ENCODE data around the gene LYST. TPM values are rescaled to one million over a fixed set of nuclear protein-coding genes. Genes with fewer than 3 reads are reported as not detected.
"Not testable (repeated sequence)": the region's sequence is repeated elsewhere in the genome, so short reads cannot be mapped to it uniquely, and the experiment has no call there.

Gene LYST
- total and polyA plus RNA-seq, 4 experiments from 2014 or later: 4.2 to 35.2 (median 21.0) TPM

- Histone ChIP-seq H3K4me1 (ENCODE audit: insufficient read depth, low read length) (peaks cover 22% of the 10 kb centered on the region), H3K9me3 (ENCODE audit: control insufficient read depth in 1 of 2, low read length in 2 of 2) (no peaks in the 10 kb centered on the region), H3K27me3 (ENCODE audit: insufficient read depth, low read length) (no peaks in the 10 kb centered on the region), H3K27ac (ENCODE audit: low read depth, low read length) (no peak overlapping the region), H3K4me3 (ENCODE audit: low read length in 2 of 2) (no peak overlapping the region), H3K36me3 (ENCODE audit: insufficient read depth, low read length) (no peaks in the 10 kb centered on the region)
- CTCF ChIA-PET (ENCODE audit: partially characterized antibody): interaction anchor here (2.9 kb wide), 1 partner anchor 13 kb away, joined by 10 read pairs; no protein-coding TSS in a partner anchor
- no peaks in the 10 kb centered on the region for H3K27me3 Mint-ChIP-seq
- peaks cover 41 to 63% (median 49%) of the 10 kb centered on the region in 4 donors for H3K4me1 Mint-ChIP-seq
- H3K27ac Mint-ChIP-seq: no peak overlapping the region
- no peak overlapping the region for H3K4me3 Mint-ChIP-seq
- POLR2A ChIA-PET (ENCODE audit: partially characterized antibody): no interaction called here
- peaks cover 0 to 5% (median under 1%) of the 10 kb centered on the region in 8 donors for H3K9me3 Mint-ChIP-seq
- DNase-seq: no peak
- intact Hi-C loops (cut with micrococcal nuclease): no loop called here
- no peaks in the 10 kb centered on the region for H3K36me3 Mint-ChIP-seq
These were observed 14.8 kb downstream of the LYST start for GRCh38 chr1:235851939-235852338.

GRCh38 chr1:235848251-235848650 is 18.5 kb downstream of the LYST start:
- H3K4me1 ChIP-seq (ENCODE audit: insufficient read depth, low read length): peaks cover 22% of the 10 kb centered on the region
- H3K36me3 Mint-ChIP-seq; H3K9me3 ChIP-seq (ENCODE audit: control insufficient read depth in 1 of 2, low read length in 2 of 2); H3K27me3 ChIP-seq (ENCODE audit: insufficient read depth, low read length); H3K9me3 Mint-ChIP-seq; H3K36me3 ChIP-seq (ENCODE audit: insufficient read depth, low read length); H3K4me3 ChIP-seq (ENCODE audit: low read length in 2 of 2); H3K27ac ChIP-seq (ENCODE audit: low read depth, low read length); intact Hi-C loops (cut with micrococcal nuclease); H3K27me3 Mint-ChIP-seq: not testable (repeated sequence)
- ChIA-PET POLR2A (ENCODE audit: partially characterized antibody) (interaction anchor here (1.0 to 2.9 kb wide), 2 partner anchors 18 to 123 kb away, joined by 3 to 16 read pairs; partner anchors contain the start of gene LYST), CTCF (ENCODE audit: partially characterized antibody) (interaction anchor here (1.2 to 2.3 kb wide), 2 partner anchors 18 to 124 kb away, joined by 3 to 7 read pairs; partner anchors contain the start of gene LYST)
- H3K4me1 Mint-ChIP-seq: peaks cover 47 to 63% (median 51%) of the 10 kb centered on the region in 4 donors
- DNase-seq: peak in 4 of 5 donors; percentile 29 to 50 (median 42)
- H3K27ac Mint-ChIP-seq: peak overlapping the region; percentile 37 to 74 (median 53)
- peak overlapping the region; percentile 49 to 76 (median 66) for H3K4me3 Mint-ChIP-seq

GRCh38 chr1:235845656-235846107 is 21.0 kb downstream of the LYST start:
- H3K4me3 ChIP-seq (ENCODE audit: low read length in 2 of 2); DNase-seq; H3K9me3 ChIP-seq (ENCODE audit: control insufficient read depth in 1 of 2, low read length in 2 of 2); H3K27me3 ChIP-seq (ENCODE audit: insufficient read depth, low read length); H3K36me3 ChIP-seq (ENCODE audit: insufficient read depth, low read length); H3K27me3 Mint-ChIP-seq; H3K27ac ChIP-seq (ENCODE audit: low read depth, low read length); H3K9me3 Mint-ChIP-seq; intact Hi-C loops (cut with micrococcal nuclease); H3K36me3 Mint-ChIP-seq: not testable (repeated sequence)
- POLR2A ChIA-PET (ENCODE audit: partially characterized antibody): interaction anchor here (1.2 kb wide), 1 partner anchor 21 kb away, joined by 4 read pairs; the partner anchor contains the start of gene LYST
- peaks cover 22% of the 10 kb centered on the region for H3K4me1 ChIP-seq (ENCODE audit: insufficient read depth, low read length)
- Mint-ChIP-seq H3K4me1 (peaks cover 49 to 68% (median 54%) of the 10 kb centered on the region in 4 donors), H3K4me3 (peak overlapping the region in 1 of 8 donors; percentile 24), H3K27ac (peak overlapping the region in 2 of 7 donors; percentile 19 to 52)
- CTCF ChIA-PET (ENCODE audit: partially characterized antibody): interaction anchor here (1.5 to 3.1 kb wide), 4 partner anchors 9 to 126 kb away, joined by 3 to 14 read pairs (median 6); no protein-coding TSS in a partner anchor

- POLR2A ChIA-PET (ENCODE audit: partially characterized antibody): interaction anchor here (1.2 kb wide), 1 partner anchor 22 kb away, joined by 4 read pairs; the partner anchor contains the start of gene LYST
- Mint-ChIP-seq H3K27me3 (no peaks in the 10 kb centered on the region), H3K36me3 (peaks cover 0 to 2% of the 10 kb centered on the region in 2 donors), H3K4me1 (peaks cover 44 to 66% (median 51%) of the 10 kb centered on the region in 4 donors), H3K4me3 (no peak overlapping the region), H3K27ac (no peak overlapping the region), H3K9me3 (peaks cover 0 to 7% (median under 1%) of the 10 kb centered on the region in 8 donors)
- no peak overlapping the region for H3K27ac ChIP-seq (ENCODE audit: low read depth, low read length)
- H3K4me1 ChIP-seq (ENCODE audit: insufficient read depth, low read length): peaks cover 22% of the 10 kb centered on the region
- intact Hi-C loops (cut with micrococcal nuclease): no loop called here
- H3K4me3 ChIP-seq (ENCODE audit: low read length in 2 of 2): no peak overlapping the region
- no peak for DNase-seq
- no peaks in the 10 kb centered on the region for H3K9me3 ChIP-seq (ENCODE audit: control insufficient read depth in 1 of 2, low read length in 2 of 2)
- no peaks in the 10 kb centered on the region for H3K36me3 ChIP-seq (ENCODE audit: insufficient read depth, low read length)
- CTCF ChIA-PET (ENCODE audit: partially characterized antibody): interaction anchor here (1.5 to 3.1 kb wide), 3 partner anchors 10 to 127 kb away, joined by 3 to 14 read pairs (median 8); no protein-coding TSS in a partner anchor
- H3K27me3 ChIP-seq (ENCODE audit: insufficient read depth, low read length): no peaks in the 10 kb centered on the region
These were observed 21.9 kb downstream of the LYST start for GRCh38 chr1:235844776-235845175.

GRCh38 chr1:235843461-235843961 is 23.2 kb downstream of the LYST start:
- Mint-ChIP-seq H3K9me3 (peaks cover 0 to 7% (median under 1%) of the 10 kb centered on the region in 8 donors), H3K4me3 (no peak overlapping the region), H3K27ac (no peak overlapping the region), H3K4me1 (peaks cover 37 to 54% (median 41%) of the 10 kb centered on the region in 4 donors), H3K36me3 (peaks cover 0 to 3% of the 10 kb centered on the region in 2 donors), H3K27me3 (no peaks in the 10 kb centered on the region)
- Histone ChIP-seq H3K9me3 (ENCODE audit: control insufficient read depth in 1 of 2, low read length in 2 of 2) (no peaks in the 10 kb centered on the region), H3K27me3 (ENCODE audit: insufficient read depth, low read length) (no peaks in the 10 kb centered on the region), H3K4me1 (ENCODE audit: insufficient read depth, low read length) (peaks cover 13% of the 10 kb centered on the region), H3K27ac (ENCODE audit: low read depth, low read length) (no peak overlapping the region), H3K36me3 (ENCODE audit: insufficient read depth, low read length) (no peaks in the 10 kb centered on the region), H3K4me3 (ENCODE audit: low read length in 2 of 2) (no peak overlapping the region)
- CTCF ChIA-PET (ENCODE audit: partially characterized antibody): interaction anchor here (1.0 to 5.4 kb wide), 10 partner anchors 9 to 241 kb away, joined by 3 to 34 read pairs (median 5); partner anchors contain the start of gene LYST
- intact Hi-C loops (cut with micrococcal nuclease): no loop called here
- POLR2A ChIA-PET (ENCODE audit: partially characterized antibody): interaction anchor here (0.5 to 1.5 kb wide), 3 partner anchors 10 to 112 kb away, joined by 3 to 5 read pairs (median 4); partner anchors contain the start of gene LYST
- peak in 1 of 5 donors; percentile 8 for DNase-seq

GRCh38 chr1:235841938-235842545 is 24.7 kb downstream of the LYST start:
- Mint-ChIP-seq H3K4me1 (peaks cover 22 to 39% (median 27%) of the 10 kb centered on the region in 4 donors), H3K27me3 (no peaks in the 10 kb centered on the region), H3K27ac (peak overlapping the region in 1 of 7 donors; percentile 6), H3K36me3 (peaks cover 0 to 3% of the 10 kb centered on the region in 2 donors), H3K4me3 (no peak overlapping the region), H3K9me3 (peaks cover 0 to 4% (median 0%) of the 10 kb centered on the region in 8 donors)
- ChIA-PET CTCF (ENCODE audit: partially characterized antibody) (interaction anchor here (1.1 to 5.4 kb wide), 6 partner anchors 8 to 130 kb away, joined by 3 to 34 read pairs (median 8); partner anchors contain the start of gene LYST), POLR2A (ENCODE audit: partially characterized antibody) (interaction anchor here (1.5 kb wide), 1 partner anchor 24 kb away, joined by 5 read pairs; the partner anchor contains the start of gene LYST)
- Histone ChIP-seq H3K27ac (ENCODE audit: low read depth, low read length) (no peak overlapping the region), H3K27me3 (ENCODE audit: insufficient read depth, low read length) (no peaks in the 10 kb centered on the region), H3K9me3 (ENCODE audit: control insufficient read depth in 1 of 2, low read length in 2 of 2) (no peaks in the 10 kb centered on the region), H3K4me3 (ENCODE audit: low read length in 2 of 2) (no peak overlapping the region), H3K4me1 (ENCODE audit: insufficient read depth, low read length) (no peaks in the 10 kb centered on the region), H3K36me3 (ENCODE audit: insufficient read depth, low read length) (no peaks in the 10 kb centered on the region)
- no peak for DNase-seq
- intact Hi-C loops (cut with micrococcal nuclease): no loop called here

- intact Hi-C loops (cut with micrococcal nuclease): no loop called here
- Mint-ChIP-seq H3K36me3 (peaks cover 0 to 3% of the 10 kb centered on the region in 2 donors), H3K27ac (no peak overlapping the region), H3K9me3 (no peaks in the 10 kb centered on the region), H3K27me3 (no peaks in the 10 kb centered on the region), H3K4me1 (peaks cover 7 to 19% (median 16%) of the 10 kb centered on the region in 4 donors), H3K4me3 (no peak overlapping the region)
- Histone ChIP-seq H3K9me3 (ENCODE audit: control insufficient read depth in 1 of 2, low read length in 2 of 2) (no peaks in the 10 kb centered on the region), H3K4me3 (ENCODE audit: low read length in 2 of 2) (no peak overlapping the region), H3K36me3 (ENCODE audit: insufficient read depth, low read length) (no peaks in the 10 kb centered on the region), H3K27ac (ENCODE audit: low read depth, low read length) (no peak overlapping the region), H3K27me3 (ENCODE audit: insufficient read depth, low read length) (no peaks in the 10 kb centered on the region), H3K4me1 (ENCODE audit: insufficient read depth, low read length) (no peaks in the 10 kb centered on the region)
- ChIA-PET POLR2A (ENCODE audit: partially characterized antibody) (no interaction called here), CTCF (ENCODE audit: partially characterized antibody) (no interaction called here)
- DNase-seq: no peak
These were observed 28.7 kb downstream of the LYST start for GRCh38 chr1:235838021-235838420.

All from CD4-positive, alpha-beta memory T cell (primary cell).